Endothelial cell of hepatic sinusoid (primary cell): ENCODE results near the gene ANKRD33B.
"Not testable (repeated sequence)": the region's sequence is repeated elsewhere in the genome, so short reads cannot be mapped to it uniquely, and the experiment has no call there.

Experiments used
- in situ Hi-C: cut with HindIII; loops from 2 replicates; pipeline ENCODE4 v1.10.0; 2017; ENCODE audit warnings: low sequenced_read_pairs

ANKRD33B gene

GRCh38 chr5:10591966-10592365, 28.1 kb downstream of the ANKRD33B start:
- in situ Hi-C loops = loop anchor here (5.0 kb wide), 1 partner anchor 50 kb away; no protein-coding TSS in a partner anchor

- in situ Hi-C loops = loop anchor here (5.0 kb wide), 1 partner anchor 50 kb away; no protein-coding TSS in a partner anchor
Observed at GRCh38 chr5:10592601-10593000, 28.7 kb downstream of the ANKRD33B start.

GRCh38 chr5:10593531-10594181, 29.8 kb downstream of the ANKRD33B start:
- in situ Hi-C loops = loop anchor here (5.0 kb wide), 1 partner anchor 51 kb away; no protein-coding TSS in a partner anchor

GRCh38 chr5:10594591-10595210, 30.8 kb downstream of the ANKRD33B start:
- in situ Hi-C loops = loop anchor here (5.0 kb wide), 1 partner anchor 52 kb away; no protein-coding TSS in a partner anchor

GRCh38 chr5:10595293-10595671, 31.4 kb downstream of the ANKRD33B start:
- in situ Hi-C loops = no loop called here

GRCh38 chr5:10595672-10596309, 31.9 kb downstream of the ANKRD33B start:
- in situ Hi-C loops = no loop called here

- in situ Hi-C loops = no loop called here
Observed at GRCh38 chr5:10596310-10596703, 32.4 kb downstream of the ANKRD33B start.

GRCh38 chr5:10596886-10597451, 33.1 kb downstream of the ANKRD33B start:
- in situ Hi-C loops = no loop called here

GRCh38 chr5:10599113-10599512, 35.2 kb downstream of the ANKRD33B start:
- in situ Hi-C loops = no loop called here

GRCh38 chr5:10599862-10600284, 36.0 kb downstream of the ANKRD33B start:
- in situ Hi-C loops = no loop called here

GRCh38 chr5:10600626-10601245, 36.9 kb downstream of the ANKRD33B start:
- in situ Hi-C loops = no loop called here

- in situ Hi-C loops = no loop called here
Observed at GRCh38 chr5:10601246-10602030, 37.6 kb downstream of the ANKRD33B start.

GRCh38 chr5:10602031-10602806, 38.3 kb downstream of the ANKRD33B start:
- in situ Hi-C loops = no loop called here

- in situ Hi-C loops = no loop called here
Observed at GRCh38 chr5:10604975-10605374, 41.1 kb downstream of the ANKRD33B start.

- in situ Hi-C loops = not testable (repeated sequence)
Observed at GRCh38 chr5:10606632-10607022, 42.8 kb downstream of the ANKRD33B start.

GRCh38 chr5:10607023-10607665, 43.3 kb downstream of the ANKRD33B start:
- in situ Hi-C loops = no loop called here

GRCh38 chr5:10607666-10608073, 43.8 kb downstream of the ANKRD33B start:
- in situ Hi-C loops = no loop called here

GRCh38 chr5:10608081-10608480, 44.2 kb downstream of the ANKRD33B start:
- in situ Hi-C loops = not testable (repeated sequence)

- in situ Hi-C loops = no loop called here
Observed at GRCh38 chr5:10610058-10610457, 46.2 kb downstream of the ANKRD33B start.
